A172 (cell line): ENCODE data around the gene GPR141. TPM values are rescaled to one million over a fixed set of nuclear protein-coding genes. Genes with fewer than 3 reads are reported as not detected.

Experiments
- DNase-seq: peaks from one replicate; pipeline ENCODE4 v3.0.0-alpha.2; 2015; ENCODE audit warnings: low spot score
- total RNA-seq: library from RNA; depleted of rRNA; stranded (reverse); fragments of >200 nt; shearing (Covaris generic); gene quantifications from 2 replicates; pipeline ENCODE4 v1.2.3, GENCODE V29; 2014

The GPR141 gene
- total RNA-seq, 1 experiment from 2014 or later, result not detected

DNA sequence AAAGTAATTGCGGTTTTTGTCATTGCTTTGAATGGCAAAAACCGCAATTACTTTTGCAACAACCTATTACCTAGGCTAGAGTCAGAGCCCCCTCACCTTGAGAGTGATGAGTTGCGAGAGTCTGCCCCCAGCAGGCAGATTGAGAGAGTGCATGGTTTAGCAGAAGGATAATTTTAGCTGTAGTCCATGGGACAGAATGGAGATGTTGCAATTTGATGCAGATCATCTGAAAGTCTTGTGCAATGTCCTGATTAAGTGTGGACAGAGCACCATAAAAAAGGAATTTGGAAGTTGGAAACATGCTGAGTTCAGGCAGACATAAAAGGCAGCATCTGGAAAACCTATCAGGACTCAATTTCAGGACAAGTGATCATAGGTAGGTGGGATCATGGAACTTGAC is 48.7 kb downstream of the GPR141 start:
- DNase-seq, result peak; percentile 4

DNA sequence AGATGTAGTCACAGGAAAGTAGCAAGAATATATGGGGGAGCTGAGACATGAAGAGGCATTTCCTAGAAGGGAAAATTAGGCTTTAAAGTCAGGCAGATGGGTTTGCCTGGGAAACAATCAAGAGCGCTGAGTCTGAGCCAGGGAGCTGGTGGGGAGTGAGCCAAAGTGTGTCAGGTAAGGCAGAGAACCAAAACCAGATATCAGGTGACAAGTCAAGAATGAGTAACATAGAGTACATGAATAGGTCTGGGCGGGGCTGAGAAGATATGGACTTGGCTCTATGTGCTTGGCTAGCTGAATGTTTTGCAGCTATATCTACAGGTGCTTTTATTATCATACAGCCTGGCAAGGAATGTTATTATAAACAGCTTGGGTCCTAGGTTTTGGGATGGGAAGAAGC is 49.3 kb downstream of the GPR141 start:
- DNase-seq, result no peak

- no peak for DNase-seq
Observed at GRCh38 chr7:37735196-37735595, 51.6 kb downstream of the GPR141 start.

- no peak for DNase-seq
Observed at GRCh38 chr7:37738321-37738720, 54.8 kb downstream of the GPR141 start.

GRCh38 chr7:37740398-37740797 is 56.8 kb downstream of the GPR141 start:
- DNase-seq, result no peak

DNA sequence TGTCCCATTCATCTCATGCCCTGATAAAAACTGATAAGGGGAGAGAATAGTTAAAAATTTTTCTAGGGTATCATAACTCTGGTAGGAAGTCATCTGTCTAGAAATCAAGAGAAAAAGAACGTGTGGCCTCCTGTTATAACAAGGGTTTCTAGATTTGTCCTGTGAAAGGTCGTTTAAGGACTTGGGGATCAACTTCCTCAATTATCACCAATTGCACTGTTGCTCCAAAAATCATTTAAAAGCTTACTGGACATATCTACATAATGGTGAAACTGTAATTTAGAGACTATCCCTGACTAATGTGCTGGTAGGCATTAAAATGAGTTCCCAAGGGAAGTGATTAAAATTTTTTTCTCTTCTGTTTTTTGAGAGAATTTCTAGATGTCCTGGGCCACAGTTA is 58.2 kb downstream of the GPR141 start:
- DNase-seq, result no peak

DNA sequence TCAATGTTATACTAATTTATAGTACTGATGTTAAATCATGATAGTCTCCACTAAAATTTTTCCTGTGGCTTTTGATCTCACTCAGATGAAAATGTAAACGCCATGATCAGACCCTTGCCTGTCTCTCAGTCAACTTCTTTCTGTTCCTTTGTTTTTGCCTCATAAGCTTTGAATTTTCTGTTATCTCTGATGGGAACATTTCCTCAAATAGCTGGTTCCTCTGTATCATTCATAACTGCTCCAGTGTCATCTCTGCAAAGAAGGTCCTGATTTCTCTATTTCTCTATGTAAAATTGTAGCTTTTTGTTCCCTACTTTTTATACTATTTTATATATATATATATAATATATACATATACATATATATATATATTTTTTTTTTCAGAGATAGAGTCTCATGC is 67.5 kb downstream of the GPR141 start:
- no peak for DNase-seq

DNA sequence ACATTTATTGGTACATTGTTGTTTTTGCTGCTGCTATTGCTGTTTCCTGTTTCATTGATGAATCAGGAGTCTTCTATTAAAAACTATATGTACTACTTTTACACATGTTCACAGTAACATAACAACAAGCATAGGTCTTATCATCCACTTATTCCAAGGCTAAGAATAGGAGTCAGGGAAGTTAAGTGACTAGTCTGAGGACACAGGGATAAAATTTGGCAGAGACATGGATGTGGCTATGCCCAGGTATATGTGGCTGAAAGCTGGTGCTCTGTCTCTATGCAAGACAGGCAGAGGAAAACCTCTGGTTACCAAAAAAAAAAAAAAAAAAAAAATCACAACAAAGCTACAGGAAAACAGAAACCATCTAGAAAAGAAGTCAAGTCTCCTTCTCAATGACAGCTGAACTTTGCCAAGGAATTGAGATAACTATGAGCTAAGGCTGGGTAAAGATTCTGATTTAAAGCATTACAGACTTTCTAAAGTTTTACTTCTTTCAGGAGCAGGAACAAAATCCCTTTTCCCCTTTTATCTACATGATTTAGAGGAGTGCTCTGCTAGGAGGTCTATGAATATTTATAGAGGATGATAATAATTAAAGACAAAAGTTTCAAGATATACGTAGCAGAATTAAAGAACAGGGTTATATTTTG is 70.0 kb downstream of the GPR141 start:
- no peak for DNase-seq

- no peak for DNase-seq
Observed at GRCh38 chr7:37756797-37757551, 73.4 kb downstream of the GPR141 start.

DNA sequence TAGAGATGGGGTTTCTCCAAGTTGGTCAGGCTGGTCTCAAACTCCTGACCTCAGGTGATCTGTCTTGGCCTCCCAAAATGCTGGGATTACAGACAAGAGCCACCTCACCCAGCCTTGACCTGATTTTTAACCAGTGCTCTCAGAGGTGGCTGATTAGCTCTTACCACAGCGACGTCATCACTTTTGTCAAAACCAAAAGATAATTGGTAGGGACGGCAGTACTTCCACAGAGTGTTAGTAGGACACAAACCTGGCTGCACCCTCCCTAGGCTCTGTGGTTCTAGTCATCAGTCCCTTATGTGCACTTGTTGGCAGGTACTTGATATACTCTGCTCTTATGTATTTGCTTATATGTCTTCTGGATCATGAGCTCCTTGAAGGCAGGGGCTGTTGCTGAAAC is 74.0 kb downstream of the GPR141 start:
- DNase-seq, result no peak

- DNase-seq, result no peak
Observed at GRCh38 chr7:37758501-37759045, 75.0 kb downstream of the GPR141 start.

DNA sequence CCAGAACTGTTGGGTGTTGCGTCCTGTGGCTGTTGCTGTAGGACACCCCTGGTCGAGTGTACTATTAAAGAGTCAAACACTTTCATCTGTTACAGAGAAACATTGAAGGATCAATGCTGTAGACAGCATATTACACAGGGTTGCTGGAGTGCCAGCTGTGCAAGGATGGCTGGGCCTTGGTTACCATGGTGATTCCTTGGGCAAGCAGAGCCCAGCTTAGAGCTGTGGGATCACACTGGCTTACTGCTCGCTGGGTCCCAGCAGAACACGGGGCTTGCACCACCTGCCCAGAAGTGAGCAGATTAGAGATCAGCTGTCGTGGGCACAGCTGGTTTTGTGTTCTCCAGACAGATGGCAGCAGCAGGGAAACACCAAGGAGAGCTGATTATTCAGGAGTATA is 76.0 kb downstream of the GPR141 start:
- DNase-seq, result no peak

DNA sequence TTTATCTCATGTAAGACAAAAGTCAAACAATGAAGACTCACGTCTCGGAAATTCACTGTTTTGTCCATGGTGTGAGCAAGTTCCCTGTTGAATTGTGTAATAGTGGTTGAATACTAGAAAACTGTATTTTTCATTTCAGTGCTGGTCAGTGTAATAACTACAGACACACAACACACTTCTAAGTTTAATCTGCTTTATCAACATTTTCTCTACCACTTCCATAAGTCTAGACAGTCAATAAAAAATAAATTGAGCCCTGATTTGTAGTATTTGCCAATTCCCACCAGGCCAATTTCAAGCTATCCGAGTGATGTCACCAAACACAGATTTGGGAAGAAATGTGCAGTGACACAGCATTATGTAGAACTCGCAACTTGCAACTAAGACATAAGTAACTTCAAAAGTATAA is 81.9 kb downstream of the GPR141 start:
- no peak for DNase-seq

DNA sequence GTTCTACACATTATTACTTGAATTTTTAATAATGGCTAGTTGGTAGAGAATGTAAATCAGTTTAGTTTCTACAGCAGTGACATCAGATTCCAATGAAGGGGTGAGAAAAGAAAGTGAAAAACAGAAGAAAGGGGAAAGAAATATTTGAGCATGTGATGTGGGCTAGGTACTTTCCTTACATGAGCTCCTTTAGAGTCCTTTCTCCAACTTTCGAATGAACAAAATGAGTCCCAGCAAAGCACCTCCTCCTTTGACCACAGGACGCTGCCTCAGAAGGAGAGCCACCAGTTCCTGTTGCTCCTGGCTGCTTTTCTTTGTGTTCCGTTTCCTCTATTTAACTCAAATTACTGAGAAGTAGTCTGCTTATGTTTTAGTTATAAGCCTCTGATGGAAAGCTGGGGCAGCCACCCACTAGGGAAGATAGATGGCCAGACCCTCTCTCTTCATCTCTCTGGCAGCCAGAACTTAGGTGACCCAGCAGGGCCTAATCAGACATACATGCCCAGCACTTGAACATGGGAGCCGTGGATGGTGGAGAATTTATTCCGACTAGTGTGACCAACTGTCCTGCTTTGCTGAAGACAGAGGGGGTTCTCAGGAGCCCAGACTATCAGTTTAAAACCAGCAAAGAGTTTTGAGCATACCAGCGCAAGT is 82.4 kb downstream of the GPR141 start:
- DNase-seq, result no peak

DNA sequence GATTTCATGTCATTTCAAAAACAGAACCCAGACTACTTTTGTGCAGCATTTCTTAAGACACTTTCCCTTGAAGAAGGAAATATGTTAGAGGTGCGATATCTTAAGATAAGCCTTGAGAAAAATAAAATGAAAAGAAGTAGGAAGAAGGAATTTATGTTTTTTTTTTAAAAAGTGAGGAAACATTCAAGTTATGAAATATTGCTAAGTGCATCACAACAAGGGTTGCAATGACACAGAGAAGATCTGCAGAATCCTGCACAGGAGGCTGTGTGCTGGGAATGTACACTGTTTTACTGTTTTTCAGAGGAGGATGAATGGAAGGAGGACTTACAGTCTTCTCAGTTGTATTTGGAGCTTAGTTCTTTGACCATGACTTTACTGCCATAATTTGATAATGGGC is 85.0 kb downstream of the GPR141 start:
- DNase-seq, result no peak

GRCh38 chr7:37769291-37769690 is 85.7 kb downstream of the GPR141 start:
- DNase-seq, result no peak

GRCh38 chr7:37769726-37770125 is 86.2 kb downstream of the GPR141 start:
- no peak for DNase-seq

GRCh38 chr7:37770838-37771237 is 87.3 kb downstream of the GPR141 start:
- DNase-seq, result no peak

DNA sequence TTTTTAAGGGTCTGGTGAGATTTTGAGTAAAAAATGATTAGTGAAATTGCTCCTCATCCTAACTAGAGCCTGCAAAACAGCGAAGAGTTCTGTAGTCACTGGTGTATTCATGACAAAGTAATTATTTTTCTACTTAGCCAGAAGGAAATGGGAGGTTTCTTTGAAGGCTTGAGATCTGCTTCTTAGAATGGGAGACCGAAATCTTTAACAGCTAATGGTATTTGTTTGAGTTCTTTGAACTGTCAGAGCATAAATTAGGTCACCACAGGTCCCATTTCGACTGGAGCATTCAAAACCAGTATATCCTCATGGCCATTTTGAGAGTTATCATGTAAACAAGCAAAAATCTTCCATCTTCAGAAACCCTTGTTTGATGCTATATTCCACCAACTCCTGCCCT is 87.8 kb downstream of the GPR141 start:
- no peak for DNase-seq

DNA sequence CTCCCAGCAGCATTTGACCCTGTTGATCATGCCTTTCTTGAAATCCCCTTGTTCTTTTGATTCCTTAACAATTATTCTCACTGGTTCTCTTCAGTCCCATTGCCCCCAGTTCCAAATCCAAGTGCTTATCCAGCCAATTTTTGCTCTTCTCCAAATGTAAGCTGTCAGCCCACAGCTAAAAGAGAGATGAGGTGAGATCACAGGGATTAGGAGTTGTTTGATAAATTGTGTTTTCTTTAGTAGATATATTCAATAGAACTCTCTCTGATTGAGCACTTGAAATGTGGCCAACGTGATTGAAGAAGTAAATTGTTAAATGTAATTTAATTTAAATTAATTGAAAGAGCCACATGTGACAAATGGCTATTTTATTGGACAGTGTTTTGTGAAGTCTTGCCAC is 88.2 kb downstream of the GPR141 start:
- no peak for DNase-seq

GRCh38 chr7:37775921-37776320 is 92.4 kb downstream of the GPR141 start:
- no peak for DNase-seq

DNA sequence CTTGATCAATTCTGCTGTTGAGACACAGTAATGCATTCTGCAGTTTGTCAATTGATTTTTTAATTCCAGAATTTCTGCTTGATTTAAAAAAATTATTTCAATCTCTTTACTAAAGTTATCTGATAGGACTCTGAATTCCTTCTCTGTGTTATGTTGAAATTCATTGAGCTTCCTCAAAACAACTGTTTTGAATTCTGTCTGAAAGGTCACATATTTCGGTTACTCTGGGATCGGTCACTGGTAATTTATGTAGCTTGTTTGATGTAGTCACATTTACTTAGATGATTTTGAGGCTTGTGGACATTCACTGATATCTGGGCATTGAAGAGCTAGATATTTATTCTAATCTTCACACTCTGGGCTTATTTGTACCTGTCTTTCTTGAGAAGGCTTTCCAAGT is 97.6 kb downstream of the GPR141 start:
- no peak for DNase-seq

- no peak for DNase-seq
Observed at GRCh38 chr7:37782166-37782565, 98.6 kb downstream of the GPR141 start.
